OCI-LY3 (cell line): ENCODE measurements around the gene WDR3.

Source experiments
- EZH2phosphoT487 ChIP-seq: fragments of 200-600 bp; shearing (Covaris generic); IDR thresholded peaks from 2 replicates; pipeline ENCODE4 v1.6.1; 2018; ENCODE audit warnings: antibody characterized with exemption, mixed run types, low read depth
- TF ChIP-seq, protein P1 (sequence below): fragments of 200-600, 300-600 bp; sonication (generic); IDR thresholded peaks from 2 replicates; pipeline ENCODE4 v1.5.1; 2014; ENCODE audit warnings: antibody characterized with exemption, low read length, low read depth

DNA sequence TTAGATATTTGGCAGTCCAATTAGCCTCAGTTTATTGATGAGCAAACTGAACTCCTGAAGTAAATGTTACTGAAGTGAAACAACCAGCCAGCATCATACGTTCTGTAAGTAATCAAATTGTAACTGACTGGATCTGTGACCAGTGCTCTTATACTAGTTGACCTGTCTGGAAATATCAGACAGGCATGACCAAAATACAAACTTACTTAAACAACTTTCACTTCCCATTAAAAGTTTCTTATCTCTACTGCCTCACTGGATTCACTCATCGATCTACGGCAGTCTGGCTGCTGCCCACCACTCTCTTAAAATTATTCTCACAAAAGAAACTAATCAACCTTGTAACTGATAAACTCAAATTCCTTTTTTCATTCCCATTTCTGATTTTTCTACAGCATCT is 56.4 kb downstream of the WDR3 start:
- TF ChIP-seq, protein P1, sequence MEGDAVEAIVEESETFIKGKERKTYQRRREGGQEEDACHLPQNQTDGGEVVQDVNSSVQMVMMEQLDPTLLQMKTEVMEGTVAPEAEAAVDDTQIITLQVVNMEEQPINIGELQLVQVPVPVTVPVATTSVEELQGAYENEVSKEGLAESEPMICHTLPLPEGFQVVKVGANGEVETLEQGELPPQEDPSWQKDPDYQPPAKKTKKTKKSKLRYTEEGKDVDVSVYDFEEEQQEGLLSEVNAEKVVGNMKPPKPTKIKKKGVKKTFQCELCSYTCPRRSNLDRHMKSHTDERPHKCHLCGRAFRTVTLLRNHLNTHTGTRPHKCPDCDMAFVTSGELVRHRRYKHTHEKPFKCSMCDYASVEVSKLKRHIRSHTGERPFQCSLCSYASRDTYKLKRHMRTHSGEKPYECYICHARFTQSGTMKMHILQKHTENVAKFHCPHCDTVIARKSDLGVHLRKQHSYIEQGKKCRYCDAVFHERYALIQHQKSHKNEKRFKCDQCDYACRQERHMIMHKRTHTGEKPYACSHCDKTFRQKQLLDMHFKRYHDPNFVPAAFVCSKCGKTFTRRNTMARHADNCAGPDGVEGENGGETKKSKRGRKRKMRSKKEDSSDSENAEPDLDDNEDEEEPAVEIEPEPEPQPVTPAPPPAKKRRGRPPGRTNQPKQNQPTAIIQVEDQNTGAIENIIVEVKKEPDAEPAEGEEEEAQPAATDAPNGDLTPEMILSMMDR: no peak
- TF ChIP-seq EZH2phosphoT487: no peak
